K562 (cell line): Measurements from ENCODE around the gene ATP5MG. TPM values are rescaled to one million over a fixed set of nuclear protein-coding genes. Genes with fewer than 3 reads are reported as not detected.

ENCODE experiments used
- ATAC-seq: fragments of 200-7000 bp; cut with Tn5 transposase; 3 replicates; pipeline ENCODE4 v1.9.1; 2020; ENCODE audit warnings: moderate library complexity
- BruUV-seq: library from RNA; stranded (reverse); fragments of 400-500 nt; replicated peaks from 2 replicates; lab custom pipeline; 2021; lab: Mats Ljungman, UMichigan
- CTCF ChIA-PET: fragments of 300-600 bp; formaldehyde crosslinking; extraction: SDS; loops from one replicate; lab custom pipeline; 2021; ENCODE audit warnings: low intra/inter-chr PET ratio; lab: Yijun Ruan, JAX
- POLR2A ChIA-PET: fragments of 300-600, 350-650 bp; sonication (Branson Sonifier 250); formaldehyde crosslinking; extraction: SDS; loops from one replicate; lab custom pipeline; 2021; ENCODE audit warnings: antibody characterized with exemption, inconsistent platforms; lab: Yijun Ruan, JAX
- DNase-seq, 4 experiments: peaks; one replicate each; pipeline versions ENCODE4 v3.0.0 to v3.0.0-alpha.2; 2011 to 2018; ENCODE audit warnings: low spot score in 3 of 4, mixed read lengths in 3 of 4; ENCODE audit errors: extremely low read depth in 1 of 4
- FAIRE-seq: peaks from 2 replicates; lab custom pipeline; 2011; peaks lifted over from hg19 to GRCh38; lab: Jason Lieb, UNC
- H2AFZ ChIP-seq: 2 replicates; pipeline ENCODE4 v1.6.0; 2011; ENCODE audit warnings: low read depth, low read length, control low read depth, inconsistent platforms
- H3K27ac ChIP-seq: fragments of 200-600 bp; 3 replicates; pipeline ENCODE4 v1.8.0; 2011; ENCODE audit warnings: low read depth, mild to moderate bottlenecking, control low read depth, inconsistent platforms, low read length, moderate library complexity, mixed read lengths; ENCODE audit errors: extremely low read depth
- H3K27me3 ChIP-seq, 2 experiments: fragments of 300-600 bp in 1 of 2; 2 replicates in 1 of 2; 3 replicates in 1 of 2; pipeline versions ENCODE4 v1.6.0 to v1.8.0; 2011; ENCODE audit warnings: inconsistent platforms in 2 of 2, low read length in 2 of 2, mild to moderate bottlenecking in 1 of 2, mixed read lengths in 1 of 2, moderate library complexity in 1 of 2; ENCODE audit not compliant: control insufficient read depth in 2 of 2, insufficient read depth in 2 of 2
- H3K36me3 ChIP-seq: fragments of 300-600 bp; 3 replicates; pipeline ENCODE4 v1.8.0; 2011; ENCODE audit warnings: mild to moderate bottlenecking, low read length, inconsistent platforms; ENCODE audit not compliant: control insufficient read depth, insufficient read depth
- H3K4me1 ChIP-seq, 2 experiments: fragments of 200-600 bp in 1 of 2; replicated peaks in 1 of 2; 2 replicates in 1 of 2; 3 replicates in 1 of 2; pipeline versions ENCODE4 v1.5.1 to v1.8.0; 2011; ENCODE audit warnings: inconsistent platforms in 2 of 2, low read length in 2 of 2, mild to moderate bottlenecking in 1 of 2, mixed read lengths in 1 of 2, moderate library complexity in 1 of 2; ENCODE audit not compliant: control insufficient read depth in 2 of 2, insufficient read depth in 2 of 2
- H3K4me2 ChIP-seq: 2 replicates; pipeline ENCODE4 v1.6.1; 2011; ENCODE audit warnings: low read length, control low read depth, inconsistent platforms, mixed read lengths; ENCODE audit not compliant: insufficient read depth
- H3K4me3 ChIP-seq: fragments of 200-600 bp; sonication (generic), shearing (Covaris generic); 2 replicates; pipeline ENCODE4 v1.5.1; 2016; ENCODE audit warnings: control low read depth, inconsistent platforms
- H3K79me2 ChIP-seq: fragments of 200-600 bp; 3 replicates; pipeline ENCODE4 v1.8.0; 2011; ENCODE audit warnings: low read length, inconsistent platforms; ENCODE audit not compliant: control insufficient read depth, insufficient read depth
- H3K9ac ChIP-seq, 2 experiments: 2 replicates each; pipeline versions ENCODE4 v1.6.0 to v1.6.1; 2011; ENCODE audit warnings: low read depth in 2 of 2, low read length in 2 of 2, control low read depth in 1 of 2, inconsistent platforms in 1 of 2, mild to moderate bottlenecking in 1 of 2, mixed read lengths in 1 of 2; ENCODE audit not compliant: insufficient read depth in 1 of 2
- H3K9me1 ChIP-seq: one replicate; pipeline ENCODE4 v1.6.0; 2011; ENCODE audit warnings: inconsistent platforms, mild to moderate bottlenecking, low read length, moderate library complexity; ENCODE audit not compliant: control insufficient read depth, insufficient read depth
- H3K9me3 ChIP-seq: replicated peaks from 2 replicates; pipeline ENCODE4 v1.5.1; 2011; ENCODE audit warnings: low read depth, low read length, inconsistent platforms; ENCODE audit not compliant: control insufficient read depth, insufficient read depth
- H4K20me1 ChIP-seq: replicated peaks from 2 replicates; pipeline ENCODE4 v1.6.1; 2011; ENCODE audit warnings: low read length, inconsistent platforms, mixed read lengths; ENCODE audit not compliant: control insufficient read depth, insufficient read depth
- BHLHE40 ChIP-seq: IDR thresholded peaks from 2 replicates; pipeline ENCODE4 v1.6.1; 2011; ENCODE audit warnings: low read length, improper control_type of control experiment
- DIDO1 ChIP-seq: fragments of 450-650 bp; IDR thresholded peaks from 2 replicates; pipeline ENCODE4 v1.6.1; 2016; ENCODE audit warnings: low read depth, missing biosample characterization, missing genetic modification characterization
- FIP1L1 ChIP-seq: fragments of 200-400 bp; formaldehyde crosslinking; IDR thresholded peaks from 2 replicates; pipeline ENCODE4 v1.6.1; 2018; ENCODE audit warnings: mild to moderate bottlenecking, low read depth, low read length; ENCODE audit not compliant: poor library complexity, severe bottlenecking
- FOXA3 ChIP-seq, 2 experiments: fragments of 450-650 bp in 1 of 2; sonication (generic) in 1 of 2; formaldehyde crosslinking; IDR thresholded peaks in 1 of 2; conservative IDR thresholded peaks in 1 of 2; 2 replicates each; pipeline versions ENCODE4 v1.4.0 to v1.8.0; 2020 to 2022; ENCODE audit warnings: mild to moderate bottlenecking in 2 of 2, missing genetic modification reagents in 1 of 2
- HES1 ChIP-seq: fragments of 450-650 bp; IDR thresholded peaks from 2 replicates; pipeline ENCODE4 v1.6.1; 2016; ENCODE audit warnings: low read depth, mild to moderate bottlenecking, moderate library complexity
- HNRNPLL ChIP-seq: fragments of 200-400 bp; formaldehyde crosslinking; IDR thresholded peaks from 2 replicates; pipeline ENCODE4 v1.6.1; 2017; ENCODE audit warnings: low read length, low read depth, mild to moderate bottlenecking; ENCODE audit not compliant: poor library complexity, severe bottlenecking
- NONO ChIP-seq, 2 experiments: fragments of 200-400 bp in 1 of 2; fragments of 450-650 bp in 1 of 2; formaldehyde crosslinking in 1 of 2; IDR thresholded peaks; 2 replicates each; pipeline ENCODE4 v1.6.1; 2017; ENCODE audit warnings: low read depth in 2 of 2, mild to moderate bottlenecking in 2 of 2, moderate library complexity in 2 of 2, low read length in 1 of 2
- POLR2AphosphoS5 ChIP-seq: IDR thresholded peaks from 2 replicates; pipeline ENCODE4 v1.6.1; 2011; ENCODE audit warnings: mild to moderate bottlenecking, low read depth, low read length, moderate library complexity; ENCODE audit not compliant: control insufficient read depth, insufficient read depth
- POLR2B ChIP-seq: fragments of 450-650 bp; IDR thresholded peaks from 2 replicates; pipeline ENCODE4 v1.6.1; 2018; ENCODE audit warnings: low read depth; ENCODE audit not compliant: partially characterized antibody
- SAP30 ChIP-seq: fragments of 200-600 bp; sonication (generic); IDR thresholded peaks from 2 replicates; pipeline ENCODE4 v1.6.1; 2012; ENCODE audit warnings: borderline replicate concordance, low read depth, mild to moderate bottlenecking, moderate library complexity, low read length, control low read depth, inconsistent platforms; ENCODE audit not compliant: insufficient read depth, poor library complexity, severe bottlenecking
- STAG1 ChIP-seq: sonication (generic); formaldehyde crosslinking; IDR thresholded peaks from 2 replicates; pipeline ENCODE4 v1.5.0; 2020; ENCODE audit warnings: missing genetic modification reagents, borderline replicate concordance
- TBP ChIP-seq: optimal IDR thresholded peaks from 2 replicates; pipeline ENCODE3; 2011; ENCODE audit warnings: low read depth, low read length, improper control_type of control experiment
- UBTF ChIP-seq, 2 experiments: IDR thresholded peaks; 2 replicates each; pipeline ENCODE4 v1.6.1; 2012; ENCODE audit warnings: improper control_type of control experiment in 2 of 2, low read depth in 2 of 2, low read length in 2 of 2, borderline replicate concordance in 1 of 2
- ZBTB7A ChIP-seq: IDR thresholded peaks from 2 replicates; pipeline ENCODE4 v1.6.1; 2011; ENCODE audit warnings: low read depth, mild to moderate bottlenecking, low read length, moderate library complexity, borderline replicate concordance; ENCODE audit not compliant: control insufficient read depth
- WGBS: fragments of 100-300 bp; shearing (Covaris generic); methylation state at CpG from one replicate; pipeline ENCODE4 v1.1.6; 2016; ENCODE audit warnings: low coverage, mixed read lengths; ENCODE audit not compliant: insufficient coverage; ENCODE audit errors: missing lambda C conversion rate; 5-methylcytosine and 5-hydroxymethylcytosine counted together
- in situ Hi-C: fragments of 300-500 bp; cut with MboI; formaldehyde crosslinking; loops from 4 replicates; pipeline ENCODE4 v1.15.0; 2018; ENCODE audit warnings: inconsistent platforms, mixed read lengths
- intact Hi-C: fragments of 100-400 bp; cut with micrococcal nuclease; formaldehyde crosslinking; loops from 2 replicates; pipeline ENCODE4 v1.14.2; 2022
- polyA plus RNA-seq, 8 experiments: library from polyadenylated mRNA; depleted of rRNA in 4 of 8; stranded (reverse) in 5 of 8; unstranded in 3 of 8; fragments of >200 nt; fragmentation: Nextera tagmentation in 2 of 8; fragmentation: Illumina TruSeq in 1 of 8; extraction: Ambion mirVana in 2 of 8; extraction: Trizol in 1 of 8; gene quantifications; 2 replicates each; pipeline versions ENCODE4 v1.2.1 to v1.2.3, GENCODE V29; 2011 to 2014; ENCODE audit warnings: inconsistent platforms in 1 of 8, missing spikeins in 1 of 8
- total RNA-seq, 7 experiments: library from RNA; depleted of rRNA in 6 of 7; stranded (reverse); fragments of >200 nt in 6 of 7; fragmentation: Illumina TruSeq in 2 of 7; extraction: Trizol in 2 of 7; gene quantifications; 2 replicates each; pipeline versions ENCODE4 v1.2.1 to v1.2.3, GENCODE V29; 2011 to 2021; ENCODE audit warnings: low replicate concordance in 1 of 7

ATP5MG gene
- total and polyA plus RNA-seq, 9 of the 15 experiments (the other 6 are each of a cell fraction or from before 2014, with no cell fraction given): 301 to 2,138 (median 434) TPM

GRCh38 chr11:118434553-118435289 lies 33.3 kb downstream of the ATP5MG start (continued):
- peak; percentile 12; the same call in 1 of the 2 replicates for TF ChIP-seq STAG1

GRCh38 chr11:118435290-118435892 lies 34.0 kb downstream of the ATP5MG start:
- under 1% methylated on average over 21 of the region's 34 CpGs for WGBS
- peak overlapping the region; percentile 96 for H3K4me2 ChIP-seq
- peak overlapping the region; percentile 90 for H2AFZ ChIP-seq
- peak overlapping the region; percentile 79 for H3K27ac ChIP-seq
- DNase-seq: peak; percentile 64 to 83 (median 68)
- H3K27me3 ChIP-seq: no peaks in the 10 kb centered on the region
- H3K4me1 ChIP-seq: peaks cover 27 to 37% of the 10 kb centered on the region in 2 experiments
- intact Hi-C loops: no loop called here
- H3K9me1 ChIP-seq: no peaks in the 10 kb centered on the region
- peaks cover 29% of the 10 kb centered on the region for H4K20me1 ChIP-seq
- TSS peak; percentile 92 for BruUV-seq
- FAIRE-seq: peak; percentile 59
- peak; percentile 45 for ATAC-seq
- H3K79me2 ChIP-seq: peaks cover 43% of the 10 kb centered on the region
- ChIA-PET CTCF (interaction anchor here (0.5 kb wide), 1 partner anchor 352 kb away, joined by 3 read pairs; no protein-coding TSS in a partner anchor), POLR2A (interaction anchor here (0.6 to 2.0 kb wide), 8 partner anchors 14 to 58 kb away, joined by 3 to 6 read pairs (median 3); no protein-coding TSS in a partner anchor)
- H3K4me3 ChIP-seq: peak overlapping the region; percentile 91
- in situ Hi-C loops: no loop called here
- peak overlapping the region; percentile 61 to 92 for H3K9ac ChIP-seq
- peaks cover 16% of the 10 kb centered on the region for H3K36me3 ChIP-seq
- no peaks in the 10 kb centered on the region for H3K9me3 ChIP-seq
- TF ChIP-seq POLR2AphosphoS5 (peak; percentile 26; the same call in 1 of the 2 replicates), UBTF (IDR thresholded peaks at IDR 0.05; ENCODE audit: borderline replicate concordance in 1 of 2, low read depth in 2 of 2, low read length in 2 of 2) (peak; percentile 27 to 75; a peak in 2 of 4 replicates), NONO (IDR thresholded peaks at IDR 0.05; ENCODE audit: low read depth in 2 of 2, low read length in 1 of 2) (no peak), BHLHE40 (peak; percentile 40; the same call in 1 of the 2 replicates), SAP30 (peak; percentile 43), ZBTB7A (peak; percentile 64; the same call in 1 of the 2 replicates), TBP (peak; percentile 35), FOXA3 (CRISPR knock-in tag; conservative IDR thresholded peaks at IDR 0.05 in 1 of 2, IDR thresholded peaks at IDR 0.05 in 1 of 2) (0 out of 4 replicates have a peak, but pooled peaks of 1 of the 2 experiments have one; percentile 9), HNRNPLL (peak; percentile 71), FIP1L1 (no peak), HES1 (no peak), DIDO1 (tag) (no peak), POLR2B (peak; percentile 22)
